ENCODE results near the gene CCDC33. TPM values are rescaled to one million over a fixed set of nuclear protein-coding genes. Genes with fewer than 3 reads are reported as not detected.

Gene CCDC33
- total RNA-seq, 1 experiment from 2014 or later: 0.15 TPM

- H3K9ac ChIP-seq (ENCODE audit: low read length): no peak overlapping the region
- no peak overlapping the region for H3K4me3 ChIP-seq (replicated peaks in 1 of 2; ENCODE audit: low read depth in 1 of 2, low read length in 2 of 2)
- peaks cover 14% of the 10 kb centered on the region for H3K27me3 ChIP-seq (ENCODE audit: insufficient read depth, low read length)
- H3K9me3 ChIP-seq (ENCODE audit: control insufficient read depth in 1 of 2, insufficient read depth in 1 of 2, low read depth in 1 of 2, low read length in 2 of 2): no peaks in the 10 kb centered on the region
- H3K4me1 ChIP-seq (ENCODE audit: control insufficient read depth in 1 of 2, insufficient read depth in 2 of 2, low read length in 2 of 2): peaks cover 4 to 12% of the 10 kb centered on the region in 2 experiments; a peak in 2 of 4 replicates
- no peak overlapping the region for H3K4me2 ChIP-seq (ENCODE audit: low read length)
- H2AFZ ChIP-seq (ENCODE audit: low read depth, low read length, poor library complexity, severe bottlenecking): no peak overlapping the region
- intact Hi-C loops (cut with micrococcal nuclease): no loop called here
- ChIA-PET RAD21 (ENCODE audit: low non-redundant PET in 1 of 2, low total read pairs in 2 of 2, uncharacterized antibody in 2 of 2, unreplicated experiment in 2 of 2) (no interaction called here), POLR2A (no interaction called here), CTCF (interaction anchor here (1.5 to 1.7 kb wide), 2 partner anchors 9 to 252 kb away, joined by 3 to 5 read pairs; no protein-coding TSS in a partner anchor)
- no peak overlapping the region for H3K27ac ChIP-seq (ENCODE audit: low read depth, low read length)
- H3K79me2 ChIP-seq (ENCODE audit: insufficient read depth, low read length): no peaks in the 10 kb centered on the region
- H4K20me1 ChIP-seq (ENCODE audit: insufficient read depth): no peaks in the 10 kb centered on the region
- H3K36me3 ChIP-seq (ENCODE audit: control insufficient read depth in 1 of 2, insufficient read depth in 2 of 2, low read length in 2 of 2): no peaks in the 10 kb centered on the region
- H3K9me2 ChIP-seq (ENCODE audit: insufficient read depth): no peaks in the 10 kb centered on the region
- no peak for ATAC-seq
- no peak for DNase-seq (ENCODE audit: low read depth, low spot score)
- TF ChIP-seq CBX3 (IDR thresholded peaks at IDR 0.05; ENCODE audit: low read depth) (no peak), SIN3A (IDR thresholded peaks at IDR 0.05; ENCODE audit: low read depth) (no peak), ZBTB33 (IDR thresholded peaks at IDR 0.05; ENCODE audit: extremely low read depth, insufficient replicate concordance, low read length) (no peak), EZH2 (IDR thresholded peaks at IDR 0.05) (no peak), ZFX (IDR thresholded peaks at IDR 0.05) (no peak), YY1 (IDR thresholded peaks at IDR 0.05; ENCODE audit: extremely low read depth, insufficient replicate concordance, low read depth, low read length) (no peak), EGR1 (IDR thresholded peaks at IDR 0.05; ENCODE audit: low read depth) (no peak), TCF7L2 (IDR thresholded peaks at IDR 0.05; ENCODE audit: borderline replicate concordance, extremely low read depth, insufficient read depth, insufficient read length) (no peak), EZH2phosphoT487 (IDR thresholded peaks at IDR 0.05; ENCODE audit: borderline replicate concordance) (no peak), SRF (IDR thresholded peaks at IDR 0.05; ENCODE audit: low read depth) (no peak), SP1 (IDR thresholded peaks at IDR 0.05; ENCODE audit: low read depth) (no peak), JUND (IDR thresholded peaks at IDR 0.05) (no peak)
- no TSS peak for BruUV-seq (replicated peaks)
Measured at GRCh38 chr15:74369084-74369745, 133.1 kb downstream of the CCDC33 start.

All from HCT116 (cell line).